ENCODE measurements around the gene THAP4.

Gene THAP4

DNA sequence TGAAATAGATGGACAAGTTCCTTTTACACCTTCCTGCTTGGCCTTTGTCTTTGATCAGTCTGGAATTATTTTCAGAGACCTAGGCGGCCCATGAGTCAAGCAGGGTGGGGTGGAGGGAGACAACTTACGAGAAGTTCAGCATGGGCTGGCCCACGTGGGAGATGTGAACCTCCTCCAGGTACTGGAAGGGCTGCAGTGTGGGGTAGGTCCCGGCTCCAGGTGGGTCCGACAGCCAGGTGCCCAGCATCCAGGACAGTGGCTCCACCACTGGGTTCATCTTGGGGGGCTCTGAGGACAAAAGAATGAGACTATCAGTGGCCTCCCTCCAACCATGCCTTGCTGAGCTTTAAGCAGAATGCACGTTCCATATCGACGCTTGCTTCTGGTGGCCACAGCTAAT lies 30.8 kb downstream of the THAP4 start:
- Histone ChIP-seq H3K36me3 (ENCODE audit: insufficient read depth, low read length) (peaks cover 35% of the 10 kb centered on the region), H3K4me3 (no peak overlapping the region), H3K9me3 (ENCODE audit: low read depth, low read length) (no peaks in the 10 kb centered on the region), H3K9ac (ENCODE audit: insufficient read length) (no peak overlapping the region), H3K27ac (no peak overlapping the region)
- TF ChIP-seq POLR2AphosphoS5 (IDR thresholded peaks at IDR 0.05; ENCODE audit: borderline replicate concordance, low read depth, low read length) (no peak), EZH2 (IDR thresholded peaks at IDR 0.05) (no peak), FOXP2 (optimal IDR thresholded peaks at IDR 0.05; ENCODE audit: control extremely low read depth, extremely low read length, insufficient read depth) (no peak)
- no peak for DNase-seq (ENCODE audit: low read depth, low spot score)

DNA sequence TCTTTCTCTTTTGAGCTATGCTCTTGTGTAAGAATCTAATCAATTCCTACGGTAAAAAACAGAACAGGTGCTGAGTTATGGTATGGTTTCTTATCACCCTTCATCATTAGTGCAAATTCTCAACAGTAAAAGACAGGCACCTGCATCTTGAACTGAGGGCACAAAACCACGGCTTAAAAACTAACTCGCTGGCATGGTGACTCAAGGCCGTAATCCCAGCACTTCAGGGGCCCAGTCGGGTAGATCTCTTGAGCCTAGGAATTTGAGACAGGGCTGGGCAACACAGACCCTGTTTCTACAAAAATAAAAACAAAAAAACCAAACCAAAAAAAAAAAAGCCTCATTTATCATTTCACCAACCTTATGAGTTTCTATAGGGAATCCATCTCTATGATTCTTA lies 33.3 kb downstream of the THAP4 start:
- Histone ChIP-seq H3K9me3 (ENCODE audit: low read depth, low read length) (no peaks in the 10 kb centered on the region), H3K4me3 (no peak overlapping the region), H3K9ac (ENCODE audit: insufficient read length) (no peak overlapping the region), H3K27ac (no peak overlapping the region), H3K36me3 (ENCODE audit: insufficient read depth, low read length) (peaks cover 36% of the 10 kb centered on the region; the same call in 1 of the 2 replicates)
- no peak for DNase-seq (ENCODE audit: low read depth, low spot score)
- TF ChIP-seq FOXP2 (optimal IDR thresholded peaks at IDR 0.05; ENCODE audit: control extremely low read depth, extremely low read length, insufficient read depth) (no peak), EZH2 (IDR thresholded peaks at IDR 0.05) (no peak), POLR2AphosphoS5 (IDR thresholded peaks at IDR 0.05; ENCODE audit: borderline replicate concordance, low read depth, low read length) (no peak)

DNA sequence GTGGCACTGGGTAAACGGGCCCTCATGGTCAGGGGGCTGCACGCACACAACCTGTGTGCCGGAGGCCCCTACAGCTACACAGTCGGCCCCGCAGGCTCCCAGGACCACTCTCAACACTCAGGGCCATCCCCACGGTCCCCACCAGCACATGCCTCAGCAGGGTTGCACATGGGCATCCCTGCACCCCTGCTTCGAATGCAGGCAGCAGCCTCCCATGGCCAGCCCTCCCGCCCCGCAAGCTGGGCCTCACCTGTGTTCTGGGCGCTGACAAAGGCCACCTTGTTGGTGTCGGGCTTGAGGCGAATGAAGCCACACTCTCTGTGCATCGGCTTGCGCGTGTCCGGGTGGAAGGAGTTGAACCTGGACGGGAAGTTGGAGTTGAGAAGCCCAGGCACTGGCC lies 34.2 kb downstream of the THAP4 start:
- Histone ChIP-seq H3K36me3 (ENCODE audit: insufficient read depth, low read length) (peaks cover 41% of the 10 kb centered on the region; the same call in 1 of the 2 replicates), H3K9ac (ENCODE audit: insufficient read length) (no peak overlapping the region), H3K27ac (no peak overlapping the region), H3K4me3 (no peak overlapping the region), H3K9me3 (ENCODE audit: low read depth, low read length) (no peaks in the 10 kb centered on the region)
- DNase-seq (ENCODE audit: low read depth, low spot score), result no peak
- no peak for TF ChIP-seq POLR2AphosphoS5 (IDR thresholded peaks at IDR 0.05; ENCODE audit: borderline replicate concordance, low read depth, low read length)
- TF ChIP-seq EZH2 (IDR thresholded peaks at IDR 0.05), result no peak

DNA sequence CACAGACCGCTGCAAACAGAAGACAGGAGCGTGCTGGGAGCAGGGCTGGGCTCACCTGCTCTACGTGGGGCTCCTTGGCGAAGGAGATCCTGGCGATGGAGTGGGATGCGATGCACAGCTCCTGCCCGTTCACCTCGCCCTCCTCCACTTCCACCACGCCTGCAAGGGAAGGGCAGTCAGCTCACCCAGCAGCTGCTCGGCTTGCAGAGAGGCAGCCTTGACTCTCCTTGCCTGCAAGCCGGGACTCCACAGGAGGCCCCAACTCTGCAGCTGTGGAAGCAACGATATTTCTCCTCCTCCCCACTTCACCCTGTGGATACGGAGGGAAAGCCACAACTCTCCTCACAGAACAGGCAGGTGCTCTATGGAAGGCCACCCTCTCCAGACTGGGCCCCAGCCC lies 35.1 kb downstream of the THAP4 start:
- H3K9me3 ChIP-seq (ENCODE audit: low read depth, low read length), result no peaks in the 10 kb centered on the region
- H3K36me3 ChIP-seq (ENCODE audit: insufficient read depth, low read length), result peaks cover 41% of the 10 kb centered on the region; the same call in 1 of the 2 replicates

DNA sequence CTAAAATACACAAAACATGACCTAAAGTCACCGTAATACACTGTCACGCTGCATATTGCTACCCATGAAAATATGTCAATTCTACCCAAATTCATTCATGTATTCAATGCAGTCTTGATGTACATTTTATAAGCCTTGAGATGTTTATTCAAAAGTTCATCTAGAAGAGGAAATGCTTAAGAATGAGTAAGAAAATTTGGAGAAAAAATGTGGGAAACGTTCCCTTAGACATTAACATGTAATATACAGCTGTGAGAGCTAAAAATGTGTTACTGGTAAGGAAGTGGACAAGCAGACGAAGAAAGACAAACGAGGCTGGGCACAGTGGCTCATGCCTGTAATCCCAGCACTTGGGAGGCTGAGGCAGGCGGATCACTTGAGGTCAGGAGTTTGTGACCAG lies 37.3 kb downstream of the THAP4 start:
- no peak overlapping the region for H3K27ac ChIP-seq
- no peak for DNase-seq (ENCODE audit: low read depth, low spot score)

More for the DNA sequence above, 35.1 kb downstream of the THAP4 start:
- no peak overlapping the region for H3K9ac ChIP-seq (ENCODE audit: insufficient read length)
- no peak for TF ChIP-seq EZH2 (IDR thresholded peaks at IDR 0.05)
- no peak for TF ChIP-seq FOXP2 (optimal IDR thresholded peaks at IDR 0.05; ENCODE audit: control extremely low read depth, extremely low read length, insufficient read depth)
- no peak for TF ChIP-seq POLR2AphosphoS5 (IDR thresholded peaks at IDR 0.05; ENCODE audit: borderline replicate concordance, low read depth, low read length)
- H3K27ac ChIP-seq, result no peak overlapping the region
- H3K4me3 ChIP-seq, result no peak overlapping the region
- DNase-seq (ENCODE audit: low read depth, low spot score), result no peak

DNA sequence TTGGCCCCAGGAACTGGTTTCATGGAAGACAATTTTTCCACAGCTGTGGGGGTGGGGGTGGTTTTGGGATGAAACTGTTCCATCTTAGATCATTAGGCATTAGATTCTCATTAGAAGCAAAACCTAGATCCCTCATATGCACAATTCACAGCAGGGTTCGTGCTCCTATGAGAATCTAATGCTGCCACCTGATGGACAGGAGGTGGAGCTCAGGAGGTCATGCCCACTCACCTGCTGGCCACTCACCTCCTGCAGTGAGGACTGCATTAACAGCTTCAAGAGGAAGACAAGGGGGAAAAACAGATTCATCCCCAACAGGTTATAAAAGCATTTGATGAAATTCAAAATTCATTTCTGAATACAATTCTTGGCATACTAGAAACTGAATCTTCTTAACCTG lies 38.5 kb downstream of the THAP4 start:
- Histone ChIP-seq H3K4me3 (no peak overlapping the region), H3K36me3 (ENCODE audit: insufficient read depth, low read length) (peaks cover 23% of the 10 kb centered on the region; the same call in 1 of the 2 replicates), H3K9ac (ENCODE audit: insufficient read length) (no peak overlapping the region), H3K9me3 (ENCODE audit: low read depth, low read length) (no peaks in the 10 kb centered on the region), H3K27ac (no peak overlapping the region)
- TF ChIP-seq POLR2AphosphoS5 (IDR thresholded peaks at IDR 0.05; ENCODE audit: borderline replicate concordance, low read depth, low read length), result no peak
- TF ChIP-seq EZH2 (IDR thresholded peaks at IDR 0.05), result no peak
- no peak for TF ChIP-seq FOXP2 (optimal IDR thresholded peaks at IDR 0.05; ENCODE audit: control extremely low read depth, extremely low read length, insufficient read depth)
- DNase-seq (ENCODE audit: low read depth, low spot score), result no peak

More for the DNA sequence above, 37.3 kb downstream of the THAP4 start:
- H3K36me3 ChIP-seq (ENCODE audit: insufficient read depth, low read length), result peaks cover 28% of the 10 kb centered on the region; the same call in 1 of the 2 replicates
- H3K9me3 ChIP-seq (ENCODE audit: low read depth, low read length), result no peaks in the 10 kb centered on the region
- H3K4me3 ChIP-seq, result no peak overlapping the region
- H3K9ac ChIP-seq (ENCODE audit: insufficient read length), result no peak overlapping the region
- TF ChIP-seq EZH2 (IDR thresholded peaks at IDR 0.05) (no peak), FOXP2 (optimal IDR thresholded peaks at IDR 0.05; ENCODE audit: control extremely low read depth, extremely low read length, insufficient read depth) (no peak), POLR2AphosphoS5 (IDR thresholded peaks at IDR 0.05; ENCODE audit: borderline replicate concordance, low read depth, low read length) (no peak)

DNA sequence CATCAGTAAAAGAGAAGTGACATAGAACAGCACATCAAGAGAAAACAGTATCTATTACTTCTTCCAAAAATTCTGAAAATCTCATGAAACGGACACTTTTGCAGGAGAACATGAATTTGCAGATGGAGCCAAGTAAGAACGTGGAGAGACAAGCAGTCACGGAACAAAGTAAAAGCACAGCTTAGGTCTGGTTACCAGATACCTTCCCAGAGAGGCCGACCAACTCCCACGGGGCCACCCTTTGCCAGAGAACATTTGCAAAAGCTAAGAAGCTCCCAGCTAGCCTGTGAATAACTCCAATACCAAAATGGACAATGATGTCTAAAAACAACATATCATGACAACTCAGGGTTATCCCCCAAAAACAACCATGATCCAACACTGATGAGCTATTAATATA lies 38.9 kb downstream of the THAP4 start:
- Histone ChIP-seq H3K9ac (ENCODE audit: insufficient read length) (no peak overlapping the region), H3K9me3 (ENCODE audit: low read depth, low read length) (no peaks in the 10 kb centered on the region), H3K27ac (no peak overlapping the region), H3K36me3 (ENCODE audit: insufficient read depth, low read length) (peaks cover 22% of the 10 kb centered on the region; the same call in 1 of the 2 replicates), H3K4me3 (no peak overlapping the region)
- no peak for TF ChIP-seq EZH2 (IDR thresholded peaks at IDR 0.05)
- TF ChIP-seq FOXP2 (optimal IDR thresholded peaks at IDR 0.05; ENCODE audit: control extremely low read depth, extremely low read length, insufficient read depth), result no peak
- TF ChIP-seq POLR2AphosphoS5 (IDR thresholded peaks at IDR 0.05; ENCODE audit: borderline replicate concordance, low read depth, low read length), result no peak
- DNase-seq (ENCODE audit: low read depth, low spot score), result no peak

DNA sequence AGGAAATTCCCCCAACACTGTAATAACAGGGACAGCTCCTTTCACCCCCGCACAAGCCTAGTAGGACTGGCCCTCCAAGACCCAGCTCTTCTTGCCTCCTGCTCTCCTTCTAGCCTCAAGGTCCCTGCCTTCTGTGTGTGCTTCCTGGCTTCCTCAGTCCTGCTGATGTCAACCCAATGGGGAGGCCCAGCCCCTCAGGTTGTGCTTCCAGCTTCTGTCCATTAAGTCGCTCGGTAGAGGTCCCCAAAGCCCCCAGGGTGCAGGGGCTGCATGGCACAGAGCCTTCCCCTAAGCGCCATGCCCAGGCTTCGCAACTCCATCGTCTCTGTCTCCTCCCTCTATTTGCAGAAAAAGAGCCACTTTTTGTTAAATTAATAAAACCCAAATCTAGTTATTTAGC lies 39.4 kb downstream of the THAP4 start:
- H3K4me3 ChIP-seq, result no peak overlapping the region
- no peak overlapping the region for H3K27ac ChIP-seq
- H3K9me3 ChIP-seq (ENCODE audit: low read depth, low read length), result no peaks in the 10 kb centered on the region
- DNase-seq (ENCODE audit: low read depth, low spot score), result no peak
- no peak overlapping the region for H3K9ac ChIP-seq (ENCODE audit: insufficient read length)
- TF ChIP-seq EZH2 (IDR thresholded peaks at IDR 0.05), result no peak
- no peak for TF ChIP-seq FOXP2 (optimal IDR thresholded peaks at IDR 0.05; ENCODE audit: control extremely low read depth, extremely low read length, insufficient read depth)
- no peak for TF ChIP-seq POLR2AphosphoS5 (IDR thresholded peaks at IDR 0.05; ENCODE audit: borderline replicate concordance, low read depth, low read length)
- peaks cover 18% of the 10 kb centered on the region; the same call in 1 of the 2 replicates for H3K36me3 ChIP-seq (ENCODE audit: insufficient read depth, low read length)

DNA sequence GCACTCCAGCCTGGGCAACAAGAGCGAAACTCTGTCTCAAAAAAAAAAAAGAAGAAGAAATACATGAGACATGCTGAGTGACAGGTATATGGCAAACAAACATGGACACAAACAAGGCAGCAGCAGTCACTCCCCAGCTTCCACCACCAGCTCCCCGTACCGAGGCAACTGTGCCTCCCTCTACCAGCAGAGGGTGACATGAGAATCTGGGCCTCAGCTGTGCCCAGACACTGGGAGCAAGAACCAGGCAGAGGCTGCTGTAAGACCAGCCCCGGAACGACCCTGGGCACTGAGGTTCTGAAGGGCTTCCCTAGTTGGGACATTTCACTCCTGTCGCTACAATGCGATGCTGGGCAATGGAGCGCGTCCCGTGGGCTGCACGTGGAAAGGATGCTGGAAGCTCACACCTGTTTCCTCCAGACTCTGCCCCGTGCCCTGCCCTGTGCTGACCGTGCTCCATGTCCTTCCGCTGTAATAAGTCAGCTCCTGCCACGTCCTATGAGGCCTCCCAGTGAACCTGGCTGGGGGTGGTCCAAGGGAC lies 41.3 kb downstream of the THAP4 start:
- Histone ChIP-seq H3K36me3 (ENCODE audit: insufficient read depth, low read length) (peaks cover 7% of the 10 kb centered on the region; the same call in 1 of the 2 replicates), H3K4me3 (no peak overlapping the region), H3K27ac (no peak overlapping the region), H3K9me3 (ENCODE audit: low read depth, low read length) (no peaks in the 10 kb centered on the region), H3K9ac (ENCODE audit: insufficient read length) (no peak overlapping the region)
- no peak for TF ChIP-seq EZH2 (IDR thresholded peaks at IDR 0.05)
- no peak for TF ChIP-seq FOXP2 (optimal IDR thresholded peaks at IDR 0.05; ENCODE audit: control extremely low read depth, extremely low read length, insufficient read depth)
- TF ChIP-seq POLR2AphosphoS5 (IDR thresholded peaks at IDR 0.05; ENCODE audit: borderline replicate concordance, low read depth, low read length), result no peak
- DNase-seq (ENCODE audit: low read depth, low spot score), result no peak

All from SK-N-MC (cell line).